Measurements from ENCODE around the gene DCST1.

GRCh38 chr1:155017946-155018316 is 15.7 kb upstream of the DCST1 start:
- TF ChIP-seq MAX (IDR thresholded peaks at IDR 0.05; ENCODE audit: low read depth, low read length) (no peak), POLR2A (IDR thresholded peaks at IDR 0.05; ENCODE audit: extremely low read depth, insufficient read length) (peak; percentile 15), CTCF (IDR thresholded peaks at IDR 0.05; ENCODE audit: low read depth, low read length) (no peak)
